ENCODE data around the gene GPR155.

Gene GPR155

GRCh38 chr2:174397773-174398172 is 89.1 kb downstream of the GPR155 start:
- no peak for TF ChIP-seq NFIC (IDR thresholded peaks at IDR 0.05)
- no peak for TF ChIP-seq CREB1 (IDR thresholded peaks at IDR 0.05; ENCODE audit: low read depth)
- TF ChIP-seq, protein P1, sequence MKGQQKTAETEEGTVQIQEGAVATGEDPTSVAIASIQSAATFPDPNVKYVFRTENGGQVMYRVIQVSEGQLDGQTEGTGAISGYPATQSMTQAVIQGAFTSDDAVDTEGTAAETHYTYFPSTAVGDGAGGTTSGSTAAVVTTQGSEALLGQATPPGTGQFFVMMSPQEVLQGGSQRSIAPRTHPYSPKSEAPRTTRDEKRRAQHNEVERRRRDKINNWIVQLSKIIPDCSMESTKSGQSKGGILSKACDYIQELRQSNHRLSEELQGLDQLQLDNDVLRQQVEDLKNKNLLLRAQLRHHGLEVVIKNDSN (IDR thresholded peaks at IDR 0.05), result no peak
- no peak for TF ChIP-seq RAD21 (IDR thresholded peaks at IDR 0.05; ENCODE audit: low read depth)

- no peak for TF ChIP-seq EGR1 (IDR thresholded peaks at IDR 0.05)
- TF ChIP-seq TCF12 (IDR thresholded peaks at IDR 0.05; ENCODE audit: low read depth), result 0 out of 2 replicates have a peak, but pooled peaks have one; percentile 1
- TF ChIP-seq CREB1 (IDR thresholded peaks at IDR 0.05; ENCODE audit: low read depth), result no peak
- TF ChIP-seq TAF1 (IDR thresholded peaks at IDR 0.05; ENCODE audit: low read depth), result no peak
- TF ChIP-seq, protein P1 (IDR thresholded peaks at IDR 0.05), result no peak
- TF ChIP-seq EP300 (IDR thresholded peaks at IDR 0.05; ENCODE audit: borderline replicate concordance), result no peak
- no peak; the same call in 1 of the 2 replicates for TF ChIP-seq ZBTB7A (IDR thresholded peaks at IDR 0.05; ENCODE audit: low read depth)
- 0 out of 2 replicates have a peak, but pooled peaks have one; percentile 4 for TF ChIP-seq NFIC (IDR thresholded peaks at IDR 0.05)
- TF ChIP-seq, protein P2, sequence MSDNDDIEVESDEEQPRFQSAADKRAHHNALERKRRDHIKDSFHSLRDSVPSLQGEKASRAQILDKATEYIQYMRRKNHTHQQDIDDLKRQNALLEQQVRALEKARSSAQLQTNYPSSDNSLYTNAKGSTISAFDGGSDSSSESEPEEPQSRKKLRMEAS (IDR thresholded peaks at IDR 0.05), result no peak
- TF ChIP-seq YY1 (IDR thresholded peaks at IDR 0.05; ENCODE audit: low read depth), result no peak
- no peak for TF ChIP-seq CEBPB (IDR thresholded peaks at IDR 0.05)
- no peak for TF ChIP-seq FOXM1 (IDR thresholded peaks at IDR 0.05; ENCODE audit: borderline replicate concordance, low read depth)
Measured at GRCh38 chr2:174395969-174396630, 90.7 kb downstream of the GPR155 start.

GRCh38 chr2:174395284-174395968 is 91.4 kb downstream of the GPR155 start, which contains the start of gene SCRN3:
Gene SCRN3, plus strand, starts transcription at chr2:174395730. Its CDS starts 2,554 bp downstream, at chr2:174398284.
- 0 out of 2 replicates have a peak, but pooled peaks have one; percentile 9 for TF ChIP-seq NFIC (IDR thresholded peaks at IDR 0.05)
- TF ChIP-seq, protein P1 (IDR thresholded peaks at IDR 0.05), result peak; percentile 54
- TF ChIP-seq, protein P2 (IDR thresholded peaks at IDR 0.05), result peak; percentile 73
- TF ChIP-seq YY1 (IDR thresholded peaks at IDR 0.05; ENCODE audit: low read depth), result peak; percentile 20; the same call in 1 of the 2 replicates
- peak; percentile 23; the same call in 1 of the 2 replicates for TF ChIP-seq EGR1 (IDR thresholded peaks at IDR 0.05)
- TF ChIP-seq CREB1 (IDR thresholded peaks at IDR 0.05; ENCODE audit: low read depth), result no peak; the same call in 1 of the 2 replicates
- TF ChIP-seq TCF12 (IDR thresholded peaks at IDR 0.05; ENCODE audit: low read depth), result peak; percentile 62; the same call in 1 of the 2 replicates
- TF ChIP-seq RAD21 (IDR thresholded peaks at IDR 0.05; ENCODE audit: low read depth), result no peak
- TF ChIP-seq FOXM1 (IDR thresholded peaks at IDR 0.05; ENCODE audit: borderline replicate concordance, low read depth), result no peak
- peak; percentile 77 for TF ChIP-seq ZBTB7A (IDR thresholded peaks at IDR 0.05; ENCODE audit: low read depth)
- TF ChIP-seq, protein P3, sequence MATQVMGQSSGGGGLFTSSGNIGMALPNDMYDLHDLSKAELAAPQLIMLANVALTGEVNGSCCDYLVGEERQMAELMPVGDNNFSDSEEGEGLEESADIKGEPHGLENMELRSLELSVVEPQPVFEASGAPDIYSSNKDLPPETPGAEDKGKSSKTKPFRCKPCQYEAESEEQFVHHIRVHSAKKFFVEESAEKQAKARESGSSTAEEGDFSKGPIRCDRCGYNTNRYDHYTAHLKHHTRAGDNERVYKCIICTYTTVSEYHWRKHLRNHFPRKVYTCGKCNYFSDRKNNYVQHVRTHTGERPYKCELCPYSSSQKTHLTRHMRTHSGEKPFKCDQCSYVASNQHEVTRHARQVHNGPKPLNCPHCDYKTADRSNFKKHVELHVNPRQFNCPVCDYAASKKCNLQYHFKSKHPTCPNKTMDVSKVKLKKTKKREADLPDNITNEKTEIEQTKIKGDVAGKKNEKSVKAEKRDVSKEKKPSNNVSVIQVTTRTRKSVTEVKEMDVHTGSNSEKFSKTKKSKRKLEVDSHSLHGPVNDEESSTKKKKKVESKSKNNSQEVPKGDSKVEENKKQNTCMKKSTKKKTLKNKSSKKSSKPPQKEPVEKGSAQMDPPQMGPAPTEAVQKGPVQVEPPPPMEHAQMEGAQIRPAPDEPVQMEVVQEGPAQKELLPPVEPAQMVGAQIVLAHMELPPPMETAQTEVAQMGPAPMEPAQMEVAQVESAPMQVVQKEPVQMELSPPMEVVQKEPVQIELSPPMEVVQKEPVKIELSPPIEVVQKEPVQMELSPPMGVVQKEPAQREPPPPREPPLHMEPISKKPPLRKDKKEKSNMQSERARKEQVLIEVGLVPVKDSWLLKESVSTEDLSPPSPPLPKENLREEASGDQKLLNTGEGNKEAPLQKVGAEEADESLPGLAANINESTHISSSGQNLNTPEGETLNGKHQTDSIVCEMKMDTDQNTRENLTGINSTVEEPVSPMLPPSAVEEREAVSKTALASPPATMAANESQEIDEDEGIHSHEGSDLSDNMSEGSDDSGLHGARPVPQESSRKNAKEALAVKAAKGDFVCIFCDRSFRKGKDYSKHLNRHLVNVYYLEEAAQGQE (IDR thresholded peaks at IDR 0.05; ENCODE audit: low read depth), result no peak
- peak; percentile 65 for TF ChIP-seq TAF1 (IDR thresholded peaks at IDR 0.05; ENCODE audit: low read depth)
- peak; percentile 53 for TF ChIP-seq TEAD4 (IDR thresholded peaks at IDR 0.05)
- TF ChIP-seq CEBPB (IDR thresholded peaks at IDR 0.05), result no peak; the same call in 1 of the 2 replicates
- TF ChIP-seq EP300 (IDR thresholded peaks at IDR 0.05; ENCODE audit: borderline replicate concordance), result 0 out of 2 replicates have a peak, but pooled peaks have one; percentile 19

DNA sequence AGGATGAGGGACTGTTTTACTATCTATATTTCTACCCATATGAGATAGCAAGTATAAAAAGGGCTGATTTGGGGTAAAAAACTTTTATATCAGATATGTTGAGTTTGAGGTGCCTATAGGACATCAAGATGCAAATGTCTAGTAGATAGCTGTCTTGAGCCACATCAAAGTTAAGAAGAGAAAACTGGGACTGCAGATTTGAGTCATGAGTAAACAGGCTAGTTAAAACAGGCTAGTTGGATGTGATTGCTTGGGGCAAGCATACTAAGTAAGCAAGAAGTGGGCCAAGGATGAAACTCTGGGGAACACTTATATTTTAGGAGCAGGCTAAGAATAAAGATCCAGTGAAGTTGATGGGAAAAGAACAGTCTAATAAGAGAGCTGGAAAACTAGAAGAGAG is 94.1 kb downstream of the GPR155 start:
- TF ChIP-seq, protein P2 (IDR thresholded peaks at IDR 0.05), result no peak
- no peak for TF ChIP-seq TAF1 (IDR thresholded peaks at IDR 0.05; ENCODE audit: low read depth)
- TF ChIP-seq, protein P3 (IDR thresholded peaks at IDR 0.05; ENCODE audit: low read depth), result no peak
- TF ChIP-seq, protein P1 (IDR thresholded peaks at IDR 0.05), result no peak
- TF ChIP-seq TEAD4 (IDR thresholded peaks at IDR 0.05), result no peak
- TF ChIP-seq FOXM1 (IDR thresholded peaks at IDR 0.05; ENCODE audit: borderline replicate concordance, low read depth), result no peak
- TF ChIP-seq EP300 (IDR thresholded peaks at IDR 0.05; ENCODE audit: borderline replicate concordance), result no peak
- no peak for TF ChIP-seq YY1 (IDR thresholded peaks at IDR 0.05; ENCODE audit: low read depth)

Measured in Ishikawa (cell line).